ENCODE measurements around the gene CDC40.

- TF ChIP-seq, protein P1, sequence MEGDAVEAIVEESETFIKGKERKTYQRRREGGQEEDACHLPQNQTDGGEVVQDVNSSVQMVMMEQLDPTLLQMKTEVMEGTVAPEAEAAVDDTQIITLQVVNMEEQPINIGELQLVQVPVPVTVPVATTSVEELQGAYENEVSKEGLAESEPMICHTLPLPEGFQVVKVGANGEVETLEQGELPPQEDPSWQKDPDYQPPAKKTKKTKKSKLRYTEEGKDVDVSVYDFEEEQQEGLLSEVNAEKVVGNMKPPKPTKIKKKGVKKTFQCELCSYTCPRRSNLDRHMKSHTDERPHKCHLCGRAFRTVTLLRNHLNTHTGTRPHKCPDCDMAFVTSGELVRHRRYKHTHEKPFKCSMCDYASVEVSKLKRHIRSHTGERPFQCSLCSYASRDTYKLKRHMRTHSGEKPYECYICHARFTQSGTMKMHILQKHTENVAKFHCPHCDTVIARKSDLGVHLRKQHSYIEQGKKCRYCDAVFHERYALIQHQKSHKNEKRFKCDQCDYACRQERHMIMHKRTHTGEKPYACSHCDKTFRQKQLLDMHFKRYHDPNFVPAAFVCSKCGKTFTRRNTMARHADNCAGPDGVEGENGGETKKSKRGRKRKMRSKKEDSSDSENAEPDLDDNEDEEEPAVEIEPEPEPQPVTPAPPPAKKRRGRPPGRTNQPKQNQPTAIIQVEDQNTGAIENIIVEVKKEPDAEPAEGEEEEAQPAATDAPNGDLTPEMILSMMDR (IDR thresholded peaks at IDR 0.05), result no peak
- no peak for TF ChIP-seq EZH2 (IDR thresholded peaks at IDR 0.05)
These were observed 85.0 kb downstream of the CDC40 start for GRCh38 chr6:110265273-110265672.

All from neural progenitor cell (in vitro differentiated cells).